Colonic mucosa (tissue), 4 donors: ENCODE data around the gene LHPP. TPM values are rescaled to one million over a fixed set of nuclear protein-coding genes. Genes with fewer than 3 reads are reported as not detected.

Experiments
- DNase-seq: peaks from one replicate; pipeline ENCODE4 v3.0.0-alpha.2; 2020
- H3K27ac ChIP-seq: fragments of 200-600 bp; one replicate; pipeline ENCODE4 v1.8.0; 2021
- H3K27me3 ChIP-seq: fragments of 200-600 bp; one replicate; pipeline ENCODE4 v1.8.0; 2021
- H3K36me3 ChIP-seq: fragments of 200-600 bp; one replicate; pipeline ENCODE4 v1.8.0; 2021
- H3K4me1 ChIP-seq: fragments of 200-600 bp; one replicate; pipeline ENCODE4 v1.8.0; 2021; ENCODE audit warnings: mild to moderate bottlenecking
- H3K4me3 ChIP-seq: fragments of 200-600 bp; one replicate; pipeline ENCODE4 v1.8.0; 2021
- H3K9ac ChIP-seq, 2 donors: one replicate each; pipeline ENCODE4 v1.7.0; 2013; ENCODE audit warnings: control low read depth in 2 of 2, low read depth in 2 of 2, low read length in 2 of 2
- H3K9me3 ChIP-seq: fragments of 200-600 bp; one replicate; pipeline ENCODE4 v1.8.0; 2021
- intact Hi-C: fragments of 100-400 bp; cut with DNase I; formaldehyde crosslinking; loops from one replicate; pipeline ENCODE4 v1.14.1; 2022
- total RNA-seq, 2 donors: library from RNA; stranded (reverse); fragmentation: NEBNext Ultra II Directional in 1 of 2; extraction: Animal tissue kit (Norgen Biotek cat#: 25700) in 1 of 2; gene quantifications; one replicate each; pipeline ENCODE4 v1.2.1, GENCODE V29; 2021
- TF ChIP-seq, protein P1 (sequence below): fragments of 200-600 bp; IDR thresholded peaks from one replicate; pipeline ENCODE4 v1.8.0; 2022; ENCODE audit warnings: antibody characterized with exemption, mild to moderate bottlenecking
- donor health status: healthy.
- donor health status: DM: no; HTN: no; CAD: no.
- donor health status: DM: no; HTN: no; CAD: no.

Gene LHPP
- total RNA-seq, 2 donors from 2014 or later, result 12.8 to 24.6 TPM

DNA sequence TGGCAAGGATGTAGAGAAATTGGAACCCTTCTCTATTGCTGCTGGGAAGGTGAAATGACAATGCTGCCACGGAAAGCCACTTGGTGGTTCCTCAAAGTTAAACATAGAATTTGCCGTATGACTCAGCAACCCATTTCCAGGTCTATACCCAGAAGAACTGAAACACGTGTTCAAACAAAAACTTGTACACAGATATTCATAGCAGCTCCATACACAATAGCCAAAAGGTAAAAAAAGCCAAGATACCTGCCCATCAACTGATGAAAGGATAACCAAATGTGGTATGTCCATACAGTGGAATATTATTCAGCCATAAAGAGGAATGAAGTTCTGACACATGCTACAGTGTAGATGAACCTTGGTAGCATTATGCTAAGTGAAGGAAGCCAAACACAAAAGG, 39.1 kb downstream of the LHPP start:
- no peak overlapping the region for H3K9ac ChIP-seq
- no peaks in the 10 kb centered on the region for H3K36me3 ChIP-seq
- DNase-seq, result no peak
- H3K27ac ChIP-seq, result no peak overlapping the region
- intact Hi-C loops, result no loop called here
- H3K4me3 ChIP-seq, result no peak overlapping the region
- no peaks in the 10 kb centered on the region for H3K9me3 ChIP-seq
- no peaks in the 10 kb centered on the region for H3K27me3 ChIP-seq
- TF ChIP-seq, protein P1, sequence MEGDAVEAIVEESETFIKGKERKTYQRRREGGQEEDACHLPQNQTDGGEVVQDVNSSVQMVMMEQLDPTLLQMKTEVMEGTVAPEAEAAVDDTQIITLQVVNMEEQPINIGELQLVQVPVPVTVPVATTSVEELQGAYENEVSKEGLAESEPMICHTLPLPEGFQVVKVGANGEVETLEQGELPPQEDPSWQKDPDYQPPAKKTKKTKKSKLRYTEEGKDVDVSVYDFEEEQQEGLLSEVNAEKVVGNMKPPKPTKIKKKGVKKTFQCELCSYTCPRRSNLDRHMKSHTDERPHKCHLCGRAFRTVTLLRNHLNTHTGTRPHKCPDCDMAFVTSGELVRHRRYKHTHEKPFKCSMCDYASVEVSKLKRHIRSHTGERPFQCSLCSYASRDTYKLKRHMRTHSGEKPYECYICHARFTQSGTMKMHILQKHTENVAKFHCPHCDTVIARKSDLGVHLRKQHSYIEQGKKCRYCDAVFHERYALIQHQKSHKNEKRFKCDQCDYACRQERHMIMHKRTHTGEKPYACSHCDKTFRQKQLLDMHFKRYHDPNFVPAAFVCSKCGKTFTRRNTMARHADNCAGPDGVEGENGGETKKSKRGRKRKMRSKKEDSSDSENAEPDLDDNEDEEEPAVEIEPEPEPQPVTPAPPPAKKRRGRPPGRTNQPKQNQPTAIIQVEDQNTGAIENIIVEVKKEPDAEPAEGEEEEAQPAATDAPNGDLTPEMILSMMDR, result no peak
- no peaks in the 10 kb centered on the region for H3K4me1 ChIP-seq

DNA sequence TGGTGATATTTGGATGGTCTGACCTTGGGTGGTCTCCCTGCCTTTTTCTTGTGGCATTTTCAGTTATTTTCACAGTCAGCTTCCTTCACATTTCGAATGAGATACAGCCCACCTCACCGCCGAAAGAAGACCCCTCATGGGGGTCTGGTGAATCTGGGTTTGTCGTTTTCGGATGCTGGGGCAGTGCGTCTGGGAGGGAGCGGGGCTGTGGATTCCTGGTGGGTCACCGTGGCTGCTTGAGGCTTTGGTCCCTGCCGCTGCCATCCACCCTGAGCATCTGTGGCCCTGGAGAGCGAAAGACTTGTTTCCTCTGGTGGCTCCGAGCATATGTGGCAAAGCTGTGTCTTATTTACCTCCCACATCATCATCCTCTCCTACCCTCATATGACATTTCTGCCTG, 43.1 kb downstream of the LHPP start:
- Histone ChIP-seq H3K9ac (no peak overlapping the region), H3K36me3 (no peaks in the 10 kb centered on the region), H3K27me3 (no peaks in the 10 kb centered on the region), H3K4me1 (no peaks in the 10 kb centered on the region), H3K4me3 (no peak overlapping the region), H3K9me3 (no peaks in the 10 kb centered on the region), H3K27ac (no peak overlapping the region)
- intact Hi-C loops, result no loop called here
- no peak for DNase-seq
- TF ChIP-seq, protein P1, result no peak

DNA sequence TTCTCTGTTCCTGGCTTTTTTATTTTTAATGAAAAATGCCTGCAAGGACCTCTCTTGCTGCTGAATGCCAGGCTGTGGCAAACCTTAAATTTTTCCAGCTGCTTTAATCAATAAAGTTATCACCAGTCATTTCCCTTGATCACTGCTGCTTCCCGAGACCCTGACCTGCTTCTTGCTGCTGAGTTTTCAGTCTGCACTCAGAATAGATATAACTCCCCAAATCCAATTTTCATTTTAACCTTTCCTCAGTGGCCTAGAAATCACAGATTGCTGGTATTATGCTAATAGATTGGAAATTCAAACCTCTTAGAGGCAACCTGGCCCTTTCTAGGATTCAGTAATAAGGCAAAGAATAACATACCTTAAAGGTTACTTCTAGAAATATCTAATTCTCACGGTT, 43.7 kb downstream of the LHPP start:
- TF ChIP-seq, protein P1, result no peak
- no peak for DNase-seq
- no peaks in the 10 kb centered on the region for H3K27me3 ChIP-seq

DNA sequence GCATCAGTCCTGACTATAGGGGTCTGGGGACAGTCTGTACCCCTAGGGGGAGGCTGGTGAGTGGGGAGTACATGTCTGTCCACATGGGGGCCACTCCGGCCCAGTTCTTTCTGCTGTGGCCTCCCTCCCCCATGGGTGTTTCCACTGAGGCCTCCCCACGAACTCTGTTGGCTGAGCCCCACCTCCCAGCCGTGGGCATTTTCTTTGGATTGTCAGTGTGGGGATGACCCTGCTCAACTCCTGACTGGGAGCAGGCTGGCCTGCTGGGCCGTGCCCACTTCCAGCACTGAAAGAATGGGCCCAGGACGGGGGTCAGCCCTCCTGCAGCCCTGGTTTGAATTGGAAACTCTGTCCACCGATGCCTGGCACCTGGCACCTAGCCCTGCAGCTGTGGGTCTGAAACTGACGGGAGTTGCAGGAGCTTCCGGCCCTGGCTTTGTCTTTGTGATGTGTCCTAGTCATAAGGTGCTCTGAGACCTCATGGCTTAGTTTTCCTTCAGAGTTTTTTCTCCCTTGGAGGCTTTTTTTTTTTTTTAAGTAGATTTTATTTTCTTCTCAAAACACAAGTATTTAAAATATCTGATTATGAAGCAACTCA, 46.5 kb downstream of the LHPP start:
- no peak for DNase-seq
- TF ChIP-seq, protein P1, result no peak
- Histone ChIP-seq H3K9me3 (no peaks in the 10 kb centered on the region), H3K36me3 (no peaks in the 10 kb centered on the region), H3K4me3 (no peak overlapping the region), H3K4me1 (no peaks in the 10 kb centered on the region), H3K27ac (no peak overlapping the region), H3K9ac (no peak overlapping the region), H3K27me3 (no peaks in the 10 kb centered on the region)
- intact Hi-C loops, result no loop called here

More for the DNA sequence above, 43.7 kb downstream of the LHPP start:
- Histone ChIP-seq H3K9me3 (no peaks in the 10 kb centered on the region), H3K36me3 (no peaks in the 10 kb centered on the region), H3K9ac (no peak overlapping the region), H3K27ac (no peak overlapping the region), H3K4me3 (no peak overlapping the region), H3K4me1 (no peaks in the 10 kb centered on the region)
- intact Hi-C loops, result no loop called here

DNA sequence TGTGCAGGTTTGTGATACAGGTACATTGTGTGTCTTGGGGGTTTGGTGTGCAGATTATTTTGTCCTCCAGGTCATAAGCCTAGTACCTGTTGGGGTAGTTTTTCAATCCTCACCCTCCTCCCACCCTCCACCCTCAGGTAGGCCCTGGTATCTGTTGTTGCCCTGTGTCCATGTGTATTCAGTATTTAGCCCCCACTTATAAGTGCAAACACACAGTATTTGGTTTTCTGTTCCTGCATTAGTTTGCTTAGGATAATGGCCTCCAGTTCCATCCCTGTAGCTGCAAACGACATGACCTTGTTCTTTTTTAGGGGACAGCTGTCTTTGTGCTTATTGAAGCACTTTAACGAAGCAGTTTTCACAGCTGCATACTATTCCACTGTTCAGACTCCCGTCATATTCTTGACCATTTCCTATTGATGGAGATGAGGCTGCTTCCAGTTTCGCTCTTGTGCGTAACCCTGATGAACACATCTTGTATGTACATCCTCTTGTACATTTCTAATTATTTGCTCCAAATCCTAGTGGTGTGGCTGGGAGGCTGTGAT, 47.4 kb downstream of the LHPP start:
- no peaks in the 10 kb centered on the region for H3K9me3 ChIP-seq
- no peaks in the 10 kb centered on the region for H3K27me3 ChIP-seq

More for the DNA sequence above, 47.4 kb downstream of the LHPP start:
- H3K4me3 ChIP-seq, result no peak overlapping the region
- H3K9ac ChIP-seq, result no peak overlapping the region
- no peaks in the 10 kb centered on the region for H3K36me3 ChIP-seq
- no peaks in the 10 kb centered on the region for H3K4me1 ChIP-seq
- intact Hi-C loops, result no loop called here
- no peak for DNase-seq
- H3K27ac ChIP-seq, result no peak overlapping the region
- TF ChIP-seq, protein P1, result no peak
